Breast epithelium (tissue), 4 donors: ENCODE measurements around the gene FTO. TPM values are rescaled to one million over a fixed set of nuclear protein-coding genes. Genes with fewer than 3 reads are reported as not detected.

Experiments
- DNase-seq, 2 donors: peaks; one replicate each; pipeline ENCODE4 v3.0.0-alpha.2; 2019; ENCODE audit warnings: low spot score in 2 of 2
- H3K27ac ChIP-seq, 2 donors: fragments of 200-600 bp; sonication (generic) in 1 of 2; one replicate each; pipeline ENCODE4 v1.5.1; 2016 to 2019; ENCODE audit warnings: mild to moderate bottlenecking in 1 of 2
- H3K27me3 ChIP-seq, 2 donors: fragments of 200-600 bp; sonication (generic) in 1 of 2; one replicate each; pipeline versions ENCODE4 v1.5.1 to v1.6.0; 2017 to 2019; ENCODE audit warnings: control low read depth in 1 of 2, mild to moderate bottlenecking in 1 of 2
- H3K36me3 ChIP-seq: fragments of 200-600 bp; one replicate; pipeline ENCODE4 v1.5.1; 2019
- H3K4me1 ChIP-seq, 2 donors: fragments of 200-600 bp; sonication (generic); one replicate each; pipeline ENCODE4 v1.5.1; 2016 to 2019; ENCODE audit warnings: control low read depth in 1 of 2
- H3K4me3 ChIP-seq, 3 donors: fragments of 200-600 bp; sonication (generic); 1 replicate in 2 of 3; 2 replicates in 1 of 3; pipeline ENCODE4 v1.5.1; 2016 to 2019; ENCODE audit warnings: mild to moderate bottlenecking in 3 of 3, moderate library complexity in 2 of 3
- H3K9me3 ChIP-seq, 2 donors: fragments of 200-600 bp; sonication (generic) in 1 of 2; one replicate each; pipeline ENCODE4 v1.5.1; 2016 to 2019; ENCODE audit warnings: control low read depth in 1 of 2
- POLR2A ChIP-seq: fragments of 450-650 bp; IDR thresholded peaks from one replicate; pipeline ENCODE4 v1.6.1; 2016; ENCODE audit warnings: antibody characterized with exemption, mild to moderate bottlenecking, moderate library complexity
- POLR2AphosphoS5 ChIP-seq, 3 donors: sonication (generic); formaldehyde crosslinking; IDR thresholded peaks; one replicate each; pipeline ENCODE4 v1.6.1; 2017; ENCODE audit warnings: antibody characterized with exemption in 3 of 3
- intact Hi-C: fragments of 100-400 bp; cut with DNase I; formaldehyde crosslinking; loops from one replicate; pipeline ENCODE4 v1.15.1; 2023; ENCODE audit warnings: low total_unique reads
- total RNA-seq, 3 donors: library from RNA; depleted of rRNA; stranded (reverse); fragments of >200 nt; gene quantifications; one replicate each; pipeline ENCODE4 v1.1.0, GENCODE V29; 2016
- TF ChIP-seq, protein P1 (sequence below), 3 donors: fragments of 450-650 bp; IDR thresholded peaks; one replicate each; pipeline ENCODE4 v1.5.1; 2016 to 2017; ENCODE audit warnings: antibody characterized with exemption in 3 of 3, mild to moderate bottlenecking in 3 of 3, moderate library complexity in 3 of 3

Gene FTO
- total RNA-seq, 3 donors from 2014 or later: 109 to 193 (median 174) TPM

- H3K4me3 ChIP-seq: no peak overlapping the region
- DNase-seq: no peak
Measured at GRCh38 chr16:54053891-54054820, 350.2 kb downstream of the FTO start.

DNA sequence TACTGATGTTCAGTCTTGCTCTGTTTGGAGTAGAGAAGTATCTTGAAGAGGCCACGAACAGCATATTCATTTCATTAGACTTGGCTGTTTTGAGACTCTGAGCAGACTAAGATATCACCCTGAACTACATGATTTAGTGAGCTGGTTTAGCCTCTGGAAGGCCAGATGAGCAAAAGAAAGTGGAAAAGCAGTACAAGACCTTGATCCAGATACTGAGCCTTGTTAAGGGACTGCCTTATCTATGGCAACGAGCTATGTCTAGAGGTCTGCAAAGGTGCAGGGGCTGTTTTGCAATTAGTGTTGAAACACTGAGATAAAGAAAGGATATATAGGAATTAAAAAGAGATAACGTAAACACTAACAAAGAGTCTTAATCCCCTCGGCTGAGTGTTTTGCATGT is 351.2 kb downstream of the FTO start:
- TF ChIP-seq POLR2AphosphoS5 (IDR thresholded peaks at IDR 0.05) (no peak), POLR2A (no peak)
- TF ChIP-seq, protein P1, sequence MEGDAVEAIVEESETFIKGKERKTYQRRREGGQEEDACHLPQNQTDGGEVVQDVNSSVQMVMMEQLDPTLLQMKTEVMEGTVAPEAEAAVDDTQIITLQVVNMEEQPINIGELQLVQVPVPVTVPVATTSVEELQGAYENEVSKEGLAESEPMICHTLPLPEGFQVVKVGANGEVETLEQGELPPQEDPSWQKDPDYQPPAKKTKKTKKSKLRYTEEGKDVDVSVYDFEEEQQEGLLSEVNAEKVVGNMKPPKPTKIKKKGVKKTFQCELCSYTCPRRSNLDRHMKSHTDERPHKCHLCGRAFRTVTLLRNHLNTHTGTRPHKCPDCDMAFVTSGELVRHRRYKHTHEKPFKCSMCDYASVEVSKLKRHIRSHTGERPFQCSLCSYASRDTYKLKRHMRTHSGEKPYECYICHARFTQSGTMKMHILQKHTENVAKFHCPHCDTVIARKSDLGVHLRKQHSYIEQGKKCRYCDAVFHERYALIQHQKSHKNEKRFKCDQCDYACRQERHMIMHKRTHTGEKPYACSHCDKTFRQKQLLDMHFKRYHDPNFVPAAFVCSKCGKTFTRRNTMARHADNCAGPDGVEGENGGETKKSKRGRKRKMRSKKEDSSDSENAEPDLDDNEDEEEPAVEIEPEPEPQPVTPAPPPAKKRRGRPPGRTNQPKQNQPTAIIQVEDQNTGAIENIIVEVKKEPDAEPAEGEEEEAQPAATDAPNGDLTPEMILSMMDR (IDR thresholded peaks at IDR 0.05): no peak
- Histone ChIP-seq H3K27me3 (no peaks in the 10 kb centered on the region), H3K4me1 (peaks cover 0 to 5% of the 10 kb centered on the region in 2 donors), H3K9me3 (peaks cover 0 to 3% of the 10 kb centered on the region in 2 donors), H3K27ac (peak overlapping the region in 1 of 2 donors; percentile 9), H3K4me3 (no peak overlapping the region), H3K36me3 (no peaks in the 10 kb centered on the region)
- no peak for DNase-seq
- intact Hi-C loops: no loop called here

More at GRCh38 chr16:54053891-54054820, 350.2 kb downstream of the FTO start:
- Histone ChIP-seq H3K36me3 (no peaks in the 10 kb centered on the region), H3K27ac (no peak overlapping the region), H3K4me1 (peaks cover 0 to 9% of the 10 kb centered on the region in 2 donors), H3K9me3 (peaks cover 0 to 3% of the 10 kb centered on the region in 2 donors), H3K27me3 (no peaks in the 10 kb centered on the region)
- TF ChIP-seq POLR2AphosphoS5 (IDR thresholded peaks at IDR 0.05) (no peak), POLR2A (no peak)
- TF ChIP-seq, protein P1 (IDR thresholded peaks at IDR 0.05): no peak
- intact Hi-C loops: no loop called here

GRCh38 chr16:54055864-54056263 is 351.9 kb downstream of the FTO start:
- intact Hi-C loops: no loop called here
- H3K27me3 ChIP-seq: no peaks in the 10 kb centered on the region
- no peak for DNase-seq

GRCh38 chr16:54056921-54057320 is 353.0 kb downstream of the FTO start:
- DNase-seq: no peak
- no peaks in the 10 kb centered on the region for H3K27me3 ChIP-seq
- no peak overlapping the region for H3K27ac ChIP-seq
- TF ChIP-seq POLR2AphosphoS5 (IDR thresholded peaks at IDR 0.05) (no peak), POLR2A (no peak)
- TF ChIP-seq, protein P1 (IDR thresholded peaks at IDR 0.05): no peak
- H3K4me1 ChIP-seq: no peaks in the 10 kb centered on the region
- no peaks in the 10 kb centered on the region for H3K36me3 ChIP-seq
- intact Hi-C loops: no loop called here
- H3K9me3 ChIP-seq: peaks cover 0 to 3% of the 10 kb centered on the region in 2 donors
- no peak overlapping the region for H3K4me3 ChIP-seq

More at GRCh38 chr16:54055864-54056263, 351.9 kb downstream of the FTO start:
- TF ChIP-seq POLR2AphosphoS5 (IDR thresholded peaks at IDR 0.05): no peak
- no peak for TF ChIP-seq POLR2A
- TF ChIP-seq, protein P1 (IDR thresholded peaks at IDR 0.05): no peak
- Histone ChIP-seq H3K9me3 (peaks cover 0 to 3% of the 10 kb centered on the region in 2 donors), H3K36me3 (no peaks in the 10 kb centered on the region), H3K4me3 (no peak overlapping the region), H3K27ac (peak overlapping the region; percentile 33 to 75), H3K4me1 (no peaks in the 10 kb centered on the region)

DNA sequence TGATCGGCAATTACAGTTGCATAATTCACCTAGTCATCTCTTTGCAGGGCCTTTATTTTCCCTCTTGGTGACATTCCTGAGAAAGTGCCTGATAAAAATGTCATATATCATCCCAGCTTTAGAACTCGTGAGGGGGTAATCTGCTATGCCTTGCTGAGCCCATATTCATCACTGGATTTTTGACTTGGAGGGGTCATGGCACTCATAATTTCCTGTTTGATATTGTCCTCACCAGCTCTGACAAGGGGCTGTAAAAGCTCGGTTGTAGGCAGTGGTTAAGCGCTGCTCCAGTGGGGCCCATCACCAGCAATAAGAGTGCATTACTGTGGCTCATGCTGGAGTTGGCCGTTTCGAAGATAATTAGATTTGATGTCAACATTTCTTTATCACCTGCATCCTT is 355.4 kb downstream of the FTO start:
- Histone ChIP-seq H3K36me3 (no peaks in the 10 kb centered on the region), H3K9me3 (peaks cover 0 to 3% of the 10 kb centered on the region in 2 donors), H3K27me3 (no peaks in the 10 kb centered on the region), H3K4me1 (no peaks in the 10 kb centered on the region), H3K27ac (no peak overlapping the region), H3K4me3 (no peak overlapping the region)
- intact Hi-C loops: no loop called here
- TF ChIP-seq POLR2A (no peak), POLR2AphosphoS5 (IDR thresholded peaks at IDR 0.05) (no peak)
- TF ChIP-seq, protein P1 (IDR thresholded peaks at IDR 0.05): no peak
- DNase-seq: no peak
